HG02642 (cell line): ENCODE data around the gene UTY.
A peak's percentile ranks its signal among the peaks of the same experiment; 100 is the strongest.

Experiments used
- ATAC-seq: cut with Tn5 transposase; IDR thresholded peaks from one replicate; pipeline ENCODE4 v1.9.1; 2021; ENCODE audit warnings: mild to moderate bottlenecking; ENCODE audit not compliant: unreplicated experiment, poor library complexity

UTY gene

DNA sequence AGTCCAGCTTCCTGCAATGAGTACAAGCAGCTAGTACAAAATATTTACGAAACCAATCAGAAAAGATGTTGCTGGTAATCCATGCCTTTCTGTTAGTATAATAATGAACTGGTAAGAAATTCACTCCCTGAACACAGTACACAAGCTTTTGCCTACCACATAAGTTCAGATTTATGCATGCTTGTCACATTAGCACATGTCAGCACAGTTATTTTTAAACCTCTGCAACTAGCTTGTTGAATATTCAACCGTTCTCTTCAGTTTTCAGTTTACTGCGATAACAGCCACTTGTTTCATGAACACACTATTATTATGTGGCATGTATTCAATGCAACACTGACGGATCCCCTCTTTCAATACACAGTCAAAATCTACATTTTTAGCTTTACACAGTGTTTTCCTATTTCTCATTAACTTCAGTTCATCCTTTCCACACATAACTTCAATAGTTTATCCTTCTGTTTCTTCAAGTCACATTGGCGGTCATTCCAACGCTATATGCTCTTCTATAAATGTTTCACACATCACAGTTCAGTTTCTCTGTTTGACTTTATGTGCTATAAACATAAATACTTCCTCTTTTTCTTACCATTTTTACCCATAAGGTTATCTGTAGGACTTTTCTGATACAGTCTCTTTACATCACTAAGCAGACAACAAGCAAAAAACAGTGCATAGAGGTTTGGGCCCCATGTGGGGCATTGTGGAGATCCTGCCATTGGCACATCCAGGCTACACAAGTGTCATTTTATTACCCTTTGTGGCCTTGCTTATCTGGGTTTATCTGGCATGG lies 62.8 kb downstream of the UTY start:
- peak; percentile 73 for ATAC-seq

- ATAC-seq: no peak
Measured at GRCh38 chrY:13415556-13415955, 64.3 kb downstream of the UTY start.

GRCh38 chrY:13398876-13399275 lies 81.0 kb downstream of the UTY start:
- ATAC-seq: no peak

DNA sequence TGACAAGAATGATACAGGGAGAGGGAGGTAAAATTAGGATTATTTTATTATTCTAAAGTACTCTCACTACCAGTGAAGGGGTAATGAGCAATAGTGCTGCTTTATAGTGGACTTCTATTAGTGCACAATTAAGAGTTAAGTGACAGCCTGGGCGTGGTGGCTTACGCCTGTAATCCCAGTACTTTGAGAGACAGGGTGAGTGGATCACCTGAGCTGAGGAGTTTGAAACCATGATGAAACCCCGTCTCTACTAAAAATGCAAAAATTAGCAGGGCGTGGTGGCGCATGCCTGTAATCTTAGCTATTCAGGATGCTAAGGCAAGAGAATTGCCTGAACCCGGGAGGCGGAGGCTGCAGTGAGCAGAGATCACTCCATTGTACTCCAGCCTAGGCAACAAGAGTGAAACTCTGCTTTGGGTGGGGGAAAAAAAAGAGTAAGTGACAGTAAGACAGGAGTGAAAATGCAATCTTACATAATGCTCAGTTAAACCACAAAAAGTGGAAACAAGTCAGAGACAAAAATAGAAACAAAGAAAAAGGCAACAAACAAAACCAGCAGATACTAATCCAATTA lies 98.6 kb downstream of the UTY start:
- peak; percentile 77 for ATAC-seq

DNA sequence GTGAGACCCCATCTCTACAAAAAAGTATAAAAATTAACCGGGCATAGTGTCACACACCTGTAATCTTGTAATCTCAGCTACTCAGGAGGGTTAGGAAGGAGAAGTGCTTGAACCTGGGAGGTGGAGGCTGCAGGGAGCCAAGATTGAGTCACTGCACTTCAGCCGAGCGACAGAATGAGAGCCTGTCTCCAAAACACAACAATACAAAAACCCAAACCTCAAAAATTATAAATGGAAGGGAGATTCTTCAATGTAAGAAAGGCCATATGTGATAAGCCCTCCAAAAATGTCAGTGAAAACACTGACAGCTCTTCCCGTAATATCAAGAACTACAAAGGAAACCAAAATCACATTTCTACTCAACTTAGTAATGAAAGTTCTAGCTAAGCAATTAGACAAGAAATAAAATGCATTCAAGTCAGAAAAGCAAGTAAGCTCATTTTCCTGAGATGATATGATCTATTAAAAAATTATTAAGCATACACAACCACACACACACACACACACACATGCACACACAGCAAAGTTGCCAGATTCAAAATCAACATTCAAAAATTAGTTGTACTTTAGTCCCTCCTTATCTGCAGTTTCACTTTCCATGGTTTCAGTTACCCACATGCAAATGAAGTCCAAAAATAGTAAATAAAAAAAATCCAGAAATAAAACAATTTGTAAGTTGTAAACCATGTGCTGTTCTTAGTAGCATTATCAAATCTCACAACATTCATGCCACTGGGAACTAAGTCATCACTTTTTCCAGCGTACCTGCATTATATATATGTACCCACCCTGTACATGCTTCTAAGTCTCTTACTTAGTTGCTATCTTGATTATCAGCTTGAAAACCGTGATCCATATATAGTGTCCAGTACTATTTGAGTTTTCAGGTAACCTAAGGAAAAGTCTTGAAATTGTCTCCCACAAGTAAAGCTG lies 108.7 kb downstream of the UTY start:
- ATAC-seq: no peak

GRCh38 chrY:13370245-13370644 lies 109.6 kb downstream of the UTY start:
- no peak for ATAC-seq

DNA sequence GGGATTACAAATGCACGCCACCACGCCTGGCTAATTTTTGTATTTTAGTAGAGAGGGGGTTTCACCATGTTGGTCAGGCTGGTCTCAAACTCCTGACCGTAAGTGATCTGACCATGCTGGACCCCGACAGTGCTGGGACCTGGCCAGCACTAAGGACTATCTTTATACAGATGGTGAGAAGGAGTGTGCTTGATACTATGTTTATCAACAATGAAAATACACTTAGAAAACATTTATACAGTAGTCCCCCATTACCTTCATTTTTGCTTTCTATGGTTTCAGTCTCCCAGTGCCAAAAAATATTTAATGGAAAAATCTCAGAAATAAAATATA lies 111.4 kb downstream of the UTY start:
- no peak for ATAC-seq

DNA sequence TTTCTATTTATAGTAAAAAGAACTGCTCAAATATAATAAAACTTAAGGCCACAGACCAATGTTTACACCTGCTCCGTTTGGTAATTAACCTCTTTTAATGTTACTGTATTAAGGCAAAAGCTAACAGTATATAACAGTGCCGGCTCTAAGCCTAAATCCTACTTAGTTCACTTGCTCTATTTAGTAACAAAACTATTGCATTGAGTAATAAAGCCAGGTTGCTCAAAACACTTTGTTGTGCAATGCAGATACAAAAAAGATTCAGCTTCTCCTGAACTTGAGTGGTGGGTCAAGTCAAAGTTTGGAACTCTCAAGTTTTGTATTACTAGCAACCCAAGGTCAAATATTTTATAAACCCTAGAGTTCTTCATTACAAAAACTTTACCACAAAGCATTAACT lies 116.2 kb downstream of the UTY start:
- no peak for ATAC-seq

GRCh38 chrY:13362662-13363061 lies 117.2 kb downstream of the UTY start:
- ATAC-seq: no peak

GRCh38 chrY:13361656-13362636 lies 117.9 kb downstream of the UTY start:
- ATAC-seq: no peak

GRCh38 chrY:13351443-13351842 lies 128.4 kb downstream of the UTY start:
- ATAC-seq: no peak

DNA sequence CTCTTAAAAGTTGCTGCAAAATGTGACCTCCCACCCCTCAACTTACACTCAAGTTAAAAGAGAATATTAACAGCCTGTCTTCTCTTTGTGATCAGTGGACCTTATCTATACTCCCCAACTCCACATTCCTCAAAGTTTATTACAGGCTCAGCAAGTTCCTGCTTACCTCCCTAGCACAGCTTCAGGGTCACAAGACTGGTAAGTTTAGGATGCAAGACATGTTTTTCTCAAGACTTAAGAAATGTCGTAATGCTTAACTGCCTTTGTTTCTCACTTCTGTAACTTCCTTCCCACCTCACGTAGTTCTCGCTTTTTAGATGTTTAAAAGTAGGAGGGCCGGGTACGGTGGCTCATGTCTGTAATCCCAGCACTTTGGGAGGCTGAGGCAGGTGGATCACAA lies 132.7 kb downstream of the UTY start:
- ATAC-seq: no peak

- ATAC-seq: no peak
Measured at GRCh38 chrY:13345549-13345948, 134.3 kb downstream of the UTY start.

- ATAC-seq: no peak
Measured at GRCh38 chrY:13343307-13343946, 136.4 kb downstream of the UTY start.

DNA sequence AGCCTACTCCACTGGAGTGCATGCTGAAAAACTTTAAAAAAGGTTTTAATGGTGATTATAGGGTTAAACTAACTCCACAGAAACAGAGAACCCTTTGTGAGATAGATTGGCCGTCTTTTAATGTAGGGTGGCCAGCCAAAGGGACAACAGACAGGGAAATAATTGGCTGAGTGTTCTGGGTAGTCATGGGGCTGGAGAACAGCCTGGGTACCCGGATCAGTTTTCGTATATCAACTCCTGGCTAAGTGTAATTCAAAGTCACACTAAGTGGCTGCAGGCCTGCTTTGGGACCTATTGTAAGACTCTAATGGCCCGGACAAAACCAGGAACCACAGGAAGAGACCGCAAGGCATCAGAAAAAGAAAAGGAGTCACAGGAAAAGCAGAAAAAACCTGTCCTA lies 139.9 kb downstream of the UTY start:
- ATAC-seq: no peak

DNA sequence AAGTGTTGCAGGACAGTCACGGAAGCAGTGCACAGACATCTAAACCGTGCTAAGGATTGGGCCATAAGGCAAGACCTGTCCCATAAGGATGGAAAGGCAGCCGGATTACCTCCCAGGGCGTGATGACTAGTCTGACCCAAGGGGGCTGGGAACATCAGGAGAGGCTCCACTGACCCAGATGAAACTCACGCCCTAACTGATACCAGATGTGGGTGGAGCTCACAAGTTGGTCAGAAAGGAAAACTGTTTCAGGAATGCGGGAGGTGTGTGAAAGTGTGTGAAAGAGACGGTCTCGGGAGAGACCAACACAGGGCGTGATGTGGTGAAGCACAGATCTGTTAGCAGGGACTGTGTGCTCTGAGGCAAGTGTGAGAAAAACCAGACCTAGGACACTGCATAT lies 140.5 kb downstream of the UTY start:
- no peak for ATAC-seq

- ATAC-seq: no peak
Measured at GRCh38 chrY:13338711-13339110, 141.1 kb downstream of the UTY start.

DNA sequence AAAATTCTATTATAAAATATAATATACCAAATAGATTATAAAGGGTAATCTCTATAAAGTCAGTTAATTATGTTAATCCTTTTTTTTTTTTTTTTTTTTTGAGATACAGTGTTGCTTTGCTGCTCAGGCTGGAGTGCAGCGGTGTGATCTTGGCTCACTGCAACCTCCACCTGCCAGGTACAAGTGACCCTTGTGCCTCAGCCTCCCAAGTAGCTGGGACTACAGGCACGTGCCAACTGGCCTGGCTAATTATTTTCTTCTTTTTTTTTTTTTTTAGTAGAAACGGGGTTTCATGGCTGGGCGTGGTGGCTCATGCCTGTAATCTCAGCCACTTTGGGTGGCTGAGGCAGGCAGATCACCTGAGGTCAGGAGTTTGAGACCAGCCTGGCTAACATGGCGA lies 141.9 kb downstream of the UTY start:
- ATAC-seq: no peak

- ATAC-seq: no peak
Measured at GRCh38 chrY:13333791-13334190, 146.0 kb downstream of the UTY start.

- ATAC-seq: no peak
Measured at GRCh38 chrY:13330651-13331050, 149.2 kb downstream of the UTY start.
